Peyer's patch (tissue), 4 donors: Measurements from ENCODE around the gene DBNDD1. TPM values are rescaled to one million over a fixed set of nuclear protein-coding genes. Genes with fewer than 3 reads are reported as not detected.

Experiments
- DNase-seq, 3 donors: peaks; one replicate each; pipeline ENCODE4 v3.0.0-alpha.2; 2017 to 2019
- H3K27ac ChIP-seq, 4 donors: fragments of 200-600 bp; sonication (generic); one replicate each; pipeline ENCODE4 v1.5.1; 2016 to 2019
- H3K27me3 ChIP-seq, 2 donors: fragments of 200-600 bp; sonication (generic); one replicate each; pipeline ENCODE4 v1.5.1; 2019
- H3K36me3 ChIP-seq, 3 donors: fragments of 200-600 bp; sonication (generic); one replicate each; pipeline ENCODE4 v1.5.1; 2016 to 2019
- H3K4me1 ChIP-seq, 4 donors: fragments of 200-600 bp; sonication (generic); one replicate each; pipeline ENCODE4 v1.5.1; 2016 to 2019
- H3K4me3 ChIP-seq, 4 donors: fragments of 200-600 bp; sonication (generic); 1 replicate in 3 of 4; 2 replicates in 1 of 4; pipeline ENCODE4 v1.5.1; 2016 to 2019; ENCODE audit warnings: mild to moderate bottlenecking in 1 of 4
- H3K9me3 ChIP-seq, 4 donors: fragments of 200-600 bp; sonication (generic); one replicate each; pipeline ENCODE4 v1.5.1; 2016 to 2019; ENCODE audit warnings: mild to moderate bottlenecking in 1 of 4
- POLR2A ChIP-seq, 2 donors: fragments of 450-650 bp; IDR thresholded peaks; one replicate each; pipeline ENCODE4 v1.5.1; 2017; ENCODE audit warnings: antibody characterized with exemption in 2 of 2, mild to moderate bottlenecking in 2 of 2, moderate library complexity in 2 of 2
- total RNA-seq, 4 donors: library from RNA; depleted of rRNA; stranded (reverse); fragments of >200 nt; gene quantifications; one replicate each; pipeline ENCODE4 v1.1.0, GENCODE V29; 2016
- TF ChIP-seq, protein P1 (sequence below), 6 experiments: fragments of 450-650 bp in 4 of 6; fragments of 200-600 bp in 2 of 6; sonication (generic) in 1 of 6; IDR thresholded peaks; one replicate each; pipeline ENCODE4 v1.5.1; 2017 to 2019; ENCODE audit warnings: antibody characterized with exemption in 6 of 6, mild to moderate bottlenecking in 3 of 6, moderate library complexity in 1 of 6

Gene DBNDD1
- total RNA-seq, 4 donors from 2014 or later, result 1.9 to 12.3 (median 6.1) TPM

DNA sequence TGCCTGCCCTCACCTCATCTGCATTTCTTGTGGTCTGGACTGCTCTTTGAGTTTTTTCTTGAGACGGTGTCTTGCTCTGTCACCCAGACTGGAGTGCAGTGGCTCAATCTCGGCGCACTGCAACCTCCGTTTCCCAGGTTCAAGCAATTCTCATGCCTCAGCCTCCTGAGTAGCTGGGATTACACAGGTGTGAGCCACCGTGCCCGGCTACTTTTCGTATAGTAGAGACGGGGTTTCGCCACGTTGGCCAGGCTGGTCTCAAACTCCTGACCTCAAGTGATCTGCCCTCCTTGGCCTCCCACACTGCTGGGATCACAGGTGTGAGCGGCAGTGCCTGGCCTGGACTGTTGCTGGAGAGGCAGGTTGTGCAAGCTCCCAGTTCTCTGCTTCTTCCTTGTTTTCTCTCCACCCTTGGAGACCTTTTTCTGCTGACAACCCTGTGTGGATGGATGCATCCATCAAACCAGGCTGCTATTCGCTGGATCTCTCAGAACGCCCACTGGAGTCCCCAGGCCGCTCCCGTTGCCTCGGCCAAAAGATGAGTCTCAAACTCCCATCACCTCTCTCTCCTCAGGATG is 22.7 kb upstream of the DBNDD1 start:
- DNase-seq, result no peak

DNA sequence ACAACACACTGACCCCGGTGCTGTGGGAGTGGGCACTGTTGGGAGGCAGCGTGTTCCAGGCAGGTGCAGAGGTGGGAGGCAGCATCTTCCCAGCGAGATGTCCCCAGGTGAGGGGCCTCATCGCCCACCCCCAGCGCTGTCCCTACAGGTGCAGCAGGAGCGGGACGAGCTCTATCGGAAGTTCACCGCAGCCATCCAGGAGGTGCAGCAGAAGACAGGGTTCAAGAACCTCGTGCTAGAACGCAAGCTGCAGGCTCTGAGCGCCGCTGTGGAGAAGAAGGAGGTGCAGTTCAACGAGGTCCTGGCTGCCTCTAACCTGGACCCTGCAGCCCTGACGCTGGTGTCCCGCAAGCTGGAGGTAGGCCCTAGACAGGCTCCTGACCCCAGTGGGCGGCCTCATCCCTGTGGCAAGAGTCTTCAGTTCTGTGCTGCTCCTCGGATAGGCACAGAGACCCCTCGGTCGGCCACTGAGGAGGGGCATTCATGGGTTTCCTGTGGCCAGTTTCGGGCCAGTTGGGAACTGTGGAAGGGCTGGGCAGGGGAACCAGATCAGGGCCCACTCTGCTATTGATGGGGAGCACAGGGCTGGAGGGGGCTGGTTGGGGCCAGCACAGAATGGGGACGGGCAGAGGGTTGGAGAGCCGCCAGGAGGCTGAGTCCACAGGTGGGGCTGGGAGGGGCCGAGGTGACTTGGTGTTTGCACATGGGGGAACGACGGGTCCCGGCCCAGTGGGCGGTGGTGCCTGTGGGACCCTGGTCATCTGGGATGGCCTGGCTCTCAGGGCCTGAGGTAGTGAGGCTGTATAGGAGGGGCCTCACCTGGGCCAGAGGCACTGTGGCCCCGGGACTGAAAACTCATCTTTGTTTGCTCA is 21.1 kb upstream of the DBNDD1 start:
- H3K27me3 ChIP-seq, result no peaks in the 10 kb centered on the region
- no peak overlapping the region for H3K4me3 ChIP-seq
- TF ChIP-seq POLR2A (IDR thresholded peaks at IDR 0.05), result no peak
- TF ChIP-seq, protein P1, sequence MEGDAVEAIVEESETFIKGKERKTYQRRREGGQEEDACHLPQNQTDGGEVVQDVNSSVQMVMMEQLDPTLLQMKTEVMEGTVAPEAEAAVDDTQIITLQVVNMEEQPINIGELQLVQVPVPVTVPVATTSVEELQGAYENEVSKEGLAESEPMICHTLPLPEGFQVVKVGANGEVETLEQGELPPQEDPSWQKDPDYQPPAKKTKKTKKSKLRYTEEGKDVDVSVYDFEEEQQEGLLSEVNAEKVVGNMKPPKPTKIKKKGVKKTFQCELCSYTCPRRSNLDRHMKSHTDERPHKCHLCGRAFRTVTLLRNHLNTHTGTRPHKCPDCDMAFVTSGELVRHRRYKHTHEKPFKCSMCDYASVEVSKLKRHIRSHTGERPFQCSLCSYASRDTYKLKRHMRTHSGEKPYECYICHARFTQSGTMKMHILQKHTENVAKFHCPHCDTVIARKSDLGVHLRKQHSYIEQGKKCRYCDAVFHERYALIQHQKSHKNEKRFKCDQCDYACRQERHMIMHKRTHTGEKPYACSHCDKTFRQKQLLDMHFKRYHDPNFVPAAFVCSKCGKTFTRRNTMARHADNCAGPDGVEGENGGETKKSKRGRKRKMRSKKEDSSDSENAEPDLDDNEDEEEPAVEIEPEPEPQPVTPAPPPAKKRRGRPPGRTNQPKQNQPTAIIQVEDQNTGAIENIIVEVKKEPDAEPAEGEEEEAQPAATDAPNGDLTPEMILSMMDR (IDR thresholded peaks at IDR 0.05), result no peak
- DNase-seq, result no peak
- H3K36me3 ChIP-seq, result peaks cover 0 to 48% (median 0%) of the 10 kb centered on the region in 3 donors
- no peaks in the 10 kb centered on the region for H3K9me3 ChIP-seq
- no peak overlapping the region for H3K27ac ChIP-seq
- H3K4me1 ChIP-seq, result peaks cover 0 to 6% (median 0%) of the 10 kb centered on the region in 4 donors

More for the DNA sequence above, 22.7 kb upstream of the DBNDD1 start:
- H3K27me3 ChIP-seq, result no peaks in the 10 kb centered on the region
- peaks cover 0 to 32% (median 0%) of the 10 kb centered on the region in 3 donors for H3K36me3 ChIP-seq
- no peak for TF ChIP-seq POLR2A (IDR thresholded peaks at IDR 0.05)
- TF ChIP-seq, protein P1 (IDR thresholded peaks at IDR 0.05), result no peak
- peaks cover 0 to 14% (median 2%) of the 10 kb centered on the region in 4 donors for H3K4me1 ChIP-seq
- H3K4me3 ChIP-seq, result no peak overlapping the region
- no peaks in the 10 kb centered on the region for H3K9me3 ChIP-seq
- H3K27ac ChIP-seq, result no peak overlapping the region

DNA sequence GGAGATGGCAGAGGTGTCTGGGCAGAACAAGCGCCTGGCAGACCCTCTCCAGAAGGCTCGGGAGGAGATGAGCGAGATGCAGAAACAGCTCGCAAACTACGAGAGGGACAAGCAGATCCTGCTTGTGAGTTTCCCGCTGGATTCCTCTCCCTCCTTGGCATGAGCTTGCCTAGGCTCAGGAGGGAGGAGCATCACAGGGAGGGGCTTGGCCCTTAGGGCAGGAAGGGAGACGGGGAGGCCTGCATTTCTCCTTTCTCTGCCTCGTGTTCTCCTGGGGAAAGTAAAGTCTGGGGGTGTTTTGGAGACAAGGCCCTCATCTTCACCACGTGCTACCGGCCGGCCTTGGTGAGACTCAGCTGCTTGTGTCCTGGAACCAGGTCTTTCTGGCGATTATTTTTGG is 18.0 kb upstream of the DBNDD1 start:
- H3K36me3 ChIP-seq, result peaks cover 0 to 63% (median 0%) of the 10 kb centered on the region in 3 donors
- DNase-seq, result no peak
- no peak overlapping the region for H3K27ac ChIP-seq
- TF ChIP-seq, protein P1 (IDR thresholded peaks at IDR 0.05), result no peak
- TF ChIP-seq POLR2A (IDR thresholded peaks at IDR 0.05), result no peak
- no peaks in the 10 kb centered on the region for H3K27me3 ChIP-seq
- no peak overlapping the region for H3K4me3 ChIP-seq
- no peaks in the 10 kb centered on the region for H3K4me1 ChIP-seq
- no peaks in the 10 kb centered on the region for H3K9me3 ChIP-seq

DNA sequence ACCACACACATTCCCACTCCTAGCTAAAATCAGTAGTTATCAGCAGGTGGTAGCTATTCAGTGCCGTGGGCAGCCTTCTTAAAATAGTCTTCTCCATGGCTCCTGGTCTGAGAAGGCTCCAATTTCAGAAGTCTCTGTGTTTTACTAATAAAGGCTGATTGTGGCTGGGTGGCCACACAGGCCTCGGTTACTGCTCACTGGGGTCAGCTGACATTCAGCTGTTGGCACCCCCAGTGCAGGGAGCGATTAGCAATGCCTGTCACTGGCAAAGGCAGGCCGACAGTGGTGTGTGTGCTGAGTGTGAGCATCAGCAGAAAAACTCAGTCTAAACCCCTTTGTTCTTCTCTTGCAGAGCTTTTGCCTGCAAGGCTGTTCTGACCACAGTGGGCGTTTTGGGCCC is 16.6 kb upstream of the DBNDD1 start:
- no peak for DNase-seq
- no peak overlapping the region for H3K27ac ChIP-seq

DNA sequence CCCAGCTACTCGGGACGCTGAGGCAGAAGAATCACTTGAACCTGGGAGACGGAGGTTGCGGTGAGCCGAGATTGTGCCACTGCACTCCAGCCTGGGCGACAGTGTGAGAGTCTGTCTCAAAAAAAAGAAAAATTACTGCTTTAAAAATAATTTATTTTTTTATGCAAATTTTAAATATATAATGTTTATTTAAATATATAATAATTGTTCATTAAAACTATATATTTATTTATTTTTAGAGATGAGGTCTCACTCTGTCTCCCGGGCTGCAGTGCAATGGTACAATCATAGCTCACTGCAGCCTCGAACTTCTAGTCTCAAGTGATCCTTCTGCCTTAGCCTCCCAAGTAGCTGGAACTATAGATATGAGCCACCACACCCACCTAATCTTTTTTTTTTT is 15.2 kb upstream of the DBNDD1 start:
- Histone ChIP-seq H3K4me3 (no peak overlapping the region), H3K27ac (no peak overlapping the region), H3K9me3 (no peaks in the 10 kb centered on the region), H3K4me1 (no peaks in the 10 kb centered on the region), H3K27me3 (no peaks in the 10 kb centered on the region), H3K36me3 (peaks cover 0 to 65% (median 0%) of the 10 kb centered on the region in 3 donors)
- TF ChIP-seq POLR2A (IDR thresholded peaks at IDR 0.05), result no peak
- TF ChIP-seq, protein P1 (IDR thresholded peaks at IDR 0.05), result no peak
- no peak for DNase-seq

More for the DNA sequence above, 16.6 kb upstream of the DBNDD1 start:
- Histone ChIP-seq H3K36me3 (peaks cover 0 to 74% (median 0%) of the 10 kb centered on the region in 3 donors), H3K9me3 (no peaks in the 10 kb centered on the region), H3K27me3 (no peaks in the 10 kb centered on the region), H3K4me1 (no peaks in the 10 kb centered on the region), H3K4me3 (no peak overlapping the region)
- no peak for TF ChIP-seq POLR2A (IDR thresholded peaks at IDR 0.05)
- TF ChIP-seq, protein P1 (IDR thresholded peaks at IDR 0.05), result no peak
